Adrenal gland (tissue), 12 donors: ENCODE measurements around the gene ACSS3. TPM values are rescaled to one million over a fixed set of nuclear protein-coding genes. Genes with fewer than 3 reads are reported as not detected.

Experiments used
- DNase-seq, 7 donors: peaks; one replicate each; pipeline ENCODE4 v3.0.0-alpha.2; 2019 to 2020
- H3K27ac ChIP-seq, 5 donors: fragments of 200-600 bp; sonication (generic) in 4 of 5; 1 replicate in 3 of 5; 2 replicates in 2 of 5; pipeline versions ENCODE4 v1.5.1 to v1.8.0; 2016 to 2020; ENCODE audit warnings: mild to moderate bottlenecking in 1 of 5
- H3K27me3 ChIP-seq: fragments of 200-600 bp; 2 replicates; pipeline ENCODE4 v1.8.0; 2021
- H3K36me3 ChIP-seq, 2 donors: fragments of 200-600 bp; replicated peaks in 1 of 2; 1 replicate in 1 of 2; 2 replicates in 1 of 2; pipeline versions ENCODE4 v1.5.1 to v1.8.0; 2018 to 2022
- H3K4me1 ChIP-seq, 2 donors: fragments of 200-600 bp; replicated peaks in 1 of 2; 1 replicate in 1 of 2; 2 replicates in 1 of 2; pipeline versions ENCODE4 v1.5.1 to v1.8.0; 2018 to 2021
- H3K4me3 ChIP-seq, 4 donors: fragments of 200-600 bp; sonication (generic) in 3 of 4; one replicate each; pipeline ENCODE4 v1.5.1; 2016 to 2018
- H3K9me3 ChIP-seq, 3 donors: fragments of 200-600 bp; sonication (generic) in 1 of 3; replicated peaks in 1 of 3; 1 replicate in 2 of 3; 2 replicates in 1 of 3; pipeline versions ENCODE4 v1.5.1 to v1.8.0; 2016 to 2021
- CTCF ChIP-seq, 6 experiments: fragments of 450-650 bp in 4 of 6; fragments of 200-600 bp in 2 of 6; sonication (generic) in 1 of 6; IDR thresholded peaks; 1 replicate in 5 of 6; 2 replicates in 1 of 6; pipeline versions ENCODE4 v1.5.1 to v1.8.0; 2016 to 2021; ENCODE audit warnings: antibody characterized with exemption in 6 of 6, mild to moderate bottlenecking in 2 of 6, moderate library complexity in 1 of 6
- POLR2A ChIP-seq, 2 donors: fragments of 450-650 bp; IDR thresholded peaks; one replicate each; pipeline ENCODE4 v1.6.1; 2017; ENCODE audit warnings: antibody characterized with exemption in 2 of 2, mild to moderate bottlenecking in 2 of 2, moderate library complexity in 1 of 2
- WGBS, 4 donors: extraction: QIAGEN DNeasy Blood & Tissue Kit in 2 of 4; methylation state at CpG; one replicate each; pipeline versions ENCODE4 v1.1.5 to v1.1.7; 2013 to 2017; 5-methylcytosine and 5-hydroxymethylcytosine counted together
- intact Hi-C, 2 donors: fragments of 100-400 bp; cut with DNase I; formaldehyde crosslinking; loops; one replicate each; pipeline versions ENCODE4 v1.14.1 to v1.15.0; 2022 to 2023
- polyA plus RNA-seq, 3 donors: library from polyadenylated mRNA; stranded (reverse); fragments of 200-250 nt in 2 of 3; fragments of 350-450 nt in 1 of 3; fragmentation: Illumina TruSeq in 1 of 3; extraction: RNeasy Lipid Tissue Mini Kit (QIAGEN cat#74804) in 1 of 3; gene quantifications; one replicate each; pipeline ENCODE4 v1.2.3, GENCODE V29; 2013 to 2014
- total RNA-seq, 9 donors: library from RNA; depleted of rRNA in 4 of 9; stranded (reverse); fragments of >200 nt in 4 of 9; fragments of 120-200 nt in 1 of 9; fragmentation: NEBNext Ultra II Directional in 1 of 9; extraction: Animal tissue kit (Norgen Biotek cat#: 25700) in 1 of 9; gene quantifications; one replicate each; pipeline versions ENCODE4 v1.1.0 to v1.2.4, GENCODE V29; 2013 to 2023
- donor health status: healthy with polysubstance abuse.
- donor health status: Bipolar disorder and iron deficiency.
- donor health status: DM: yes; HTN: yes; CAD: no.
- donor health status: DM: no; HTN: no; CAD: no.
- donor health status: DM: no; HTN: no; CAD: no.
- donor health status: DM: yes; HTN: yes; CAD: no.

Gene ACSS3
- total and polyA plus RNA-seq, 12 donors, result 5.3 to 90.0 (median 36.1) TPM

DNA sequence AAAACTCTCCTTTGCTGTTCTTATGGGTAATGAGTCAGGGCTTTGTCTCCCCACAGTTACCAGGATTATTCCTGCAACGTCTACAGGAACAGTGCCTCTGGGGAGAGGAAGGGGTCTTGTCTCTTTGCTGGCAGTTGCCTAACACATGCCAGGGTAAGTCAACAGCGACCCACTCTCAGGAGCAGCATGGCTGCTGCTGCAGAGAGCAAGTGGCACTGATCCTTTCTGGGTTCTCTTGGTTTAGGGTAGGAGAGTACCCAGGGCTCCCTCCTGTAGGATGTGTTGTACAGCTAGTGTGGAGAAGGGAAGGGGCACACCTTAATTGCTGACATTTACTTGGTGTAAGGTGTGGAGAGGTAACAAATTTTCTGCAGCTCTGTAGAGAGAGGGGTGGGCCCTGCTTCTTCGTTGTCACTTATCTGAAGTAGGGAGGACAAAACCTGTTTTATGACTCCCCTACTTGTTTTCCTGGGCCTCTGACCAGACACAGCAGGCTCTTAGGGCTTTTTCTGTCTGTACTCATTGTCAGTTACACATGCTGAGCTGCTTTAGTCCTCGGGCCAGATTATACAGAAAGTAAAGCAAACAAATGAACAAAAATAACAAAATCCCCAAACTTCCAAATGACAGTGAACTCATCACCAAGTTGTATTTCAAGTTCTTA, 168.2 kb downstream of the ACSS3 start:
- WGBS, 4 donors, result 51 to 56% (median 54%) methylated on average over 4 of the region's 4 CpGs
- Histone ChIP-seq H3K9me3 (no peaks in the 10 kb centered on the region), H3K27me3 (no peaks in the 10 kb centered on the region), H3K4me3 (no peak overlapping the region), H3K4me1 (no peaks in the 10 kb centered on the region), H3K27ac (no peak overlapping the region), H3K36me3 (no peaks in the 10 kb centered on the region)
- TF ChIP-seq POLR2A (IDR thresholded peaks at IDR 0.05), result no peak
- TF ChIP-seq CTCF (IDR thresholded peaks at IDR 0.05), result no peak
- DNase-seq, result no peak
- intact Hi-C loops, result no loop called here

GRCh38 chr12:81249976-81250375, 172.1 kb downstream of the ACSS3 start:
- TF ChIP-seq CTCF (IDR thresholded peaks at IDR 0.05) (no peak), POLR2A (IDR thresholded peaks at IDR 0.05) (no peak)
- intact Hi-C loops, result no loop called here
- Histone ChIP-seq H3K4me1 (no peaks in the 10 kb centered on the region), H3K4me3 (no peak overlapping the region), H3K36me3 (no peaks in the 10 kb centered on the region), H3K9me3 (no peaks in the 10 kb centered on the region), H3K27ac (no peak overlapping the region), H3K27me3 (no peaks in the 10 kb centered on the region)
- no peak for DNase-seq
- WGBS, 4 donors, result 78 to 85% (median 82%) methylated on average over 2 of the region's 2 CpGs

- no peak for TF ChIP-seq CTCF (IDR thresholded peaks at IDR 0.05)
- no peak for TF ChIP-seq POLR2A (IDR thresholded peaks at IDR 0.05)
- H3K36me3 ChIP-seq, result no peaks in the 10 kb centered on the region
- no peaks in the 10 kb centered on the region for H3K27me3 ChIP-seq
- no peak overlapping the region for H3K27ac ChIP-seq
- H3K9me3 ChIP-seq, result no peaks in the 10 kb centered on the region
- intact Hi-C loops, result no loop called here
- no peak for DNase-seq
- H3K4me3 ChIP-seq, result no peak overlapping the region
- WGBS, 4 donors, result 89 to 92% (median 90%) methylated on average over 3 of the region's 3 CpGs
- H3K4me1 ChIP-seq, result peaks cover 0 to 3% of the 10 kb centered on the region in 2 donors
Observed at GRCh38 chr12:81252228-81252627, 174.3 kb downstream of the ACSS3 start.

DNA sequence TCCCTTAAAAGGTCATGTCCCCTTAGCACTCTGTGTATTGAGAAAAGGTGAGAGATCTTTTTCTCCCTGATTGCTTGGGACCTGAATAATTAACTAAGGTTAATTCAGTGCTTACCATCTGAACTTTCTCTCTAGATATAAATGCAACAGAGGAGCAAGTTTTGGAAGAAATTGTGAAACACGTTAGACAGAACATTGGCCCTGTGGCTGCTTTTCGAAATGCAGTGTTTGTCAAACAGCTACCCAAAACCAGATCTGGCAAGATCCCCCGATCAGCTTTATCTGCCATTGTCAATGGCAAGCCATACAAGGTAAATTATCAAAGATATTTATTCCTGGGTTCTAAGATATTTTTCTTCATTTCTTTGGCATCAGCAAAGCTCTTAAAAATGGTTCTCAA, 175.5 kb downstream of the ACSS3 start:
- no peak for DNase-seq
- 66 to 89% (median 87%) methylated on average over 3 of the region's 3 CpGs for WGBS, 4 donors
- intact Hi-C loops, result no loop called here
- Histone ChIP-seq H3K36me3 (no peaks in the 10 kb centered on the region), H3K9me3 (no peaks in the 10 kb centered on the region), H3K4me1 (peaks cover 0 to 9% of the 10 kb centered on the region in 2 donors), H3K4me3 (no peak overlapping the region), H3K27ac (no peak overlapping the region), H3K27me3 (no peaks in the 10 kb centered on the region)
- no peak for TF ChIP-seq POLR2A (IDR thresholded peaks at IDR 0.05)
- no peak for TF ChIP-seq CTCF (IDR thresholded peaks at IDR 0.05)
